Measurements from ENCODE around the gene MESP2. TPM values are rescaled to one million over a fixed set of nuclear protein-coding genes. Genes with fewer than 3 reads are reported as not detected.

Gene MESP2
- total RNA-seq, 2 experiments from 2014 or later: not detected

DNA sequence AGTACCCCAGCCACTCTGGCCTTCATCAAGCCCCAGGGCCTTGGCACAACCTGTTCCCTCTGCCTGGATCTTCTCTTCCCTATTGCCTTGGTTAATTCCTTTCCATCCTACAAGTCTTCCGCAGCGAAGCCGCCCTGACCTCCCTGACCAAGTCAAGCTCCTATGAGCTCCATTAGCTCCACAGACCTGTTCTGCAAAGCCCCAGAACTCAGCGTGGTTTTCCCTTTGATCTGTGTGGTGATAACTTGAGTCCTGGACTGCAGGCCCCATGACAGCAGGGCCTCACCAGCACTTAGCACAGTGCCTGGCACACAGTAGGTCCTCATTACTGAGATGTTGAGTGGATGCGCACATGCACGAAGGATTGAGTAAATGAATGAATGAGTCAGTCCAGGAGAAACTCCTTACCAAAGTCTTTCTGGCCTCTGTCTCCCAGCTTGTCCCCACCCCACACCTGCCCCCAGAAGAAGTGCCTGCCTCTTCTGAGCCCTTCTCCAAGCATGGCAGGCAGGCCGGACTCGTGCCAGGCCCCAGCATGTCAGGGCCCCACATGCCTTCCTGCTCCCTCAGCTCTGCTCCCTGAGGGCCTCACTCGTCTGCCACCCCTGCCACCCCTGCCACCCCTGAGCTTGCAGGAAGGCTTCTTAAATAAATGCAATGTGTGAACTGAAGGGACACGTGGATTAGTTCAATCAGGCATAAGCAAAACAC, 32.2 kb downstream of the MESP2 start:
- Histone ChIP-seq H3K4me3 (ENCODE audit: low read depth, low read length, poor library complexity, severe bottlenecking) (no peak overlapping the region), H3K4me1 (ENCODE audit: insufficient read depth, low read length, poor library complexity, severe bottlenecking) (no peaks in the 10 kb centered on the region), H2AFZ (ENCODE audit: low read length) (no peak overlapping the region), H4K20me1 (ENCODE audit: insufficient read depth, low read length) (no peaks in the 10 kb centered on the region), H3K36me3 (ENCODE audit: insufficient read depth, low read length) (no peaks in the 10 kb centered on the region), H3K9me3 (ENCODE audit: low read length) (no peaks in the 10 kb centered on the region), H3K4me2 (ENCODE audit: low read length) (no peak overlapping the region), H3K79me2 (ENCODE audit: insufficient read depth, low read depth, low read length) (no peaks in the 10 kb centered on the region), H3K9me2 (ENCODE audit: insufficient read depth, low read length) (no peaks in the 10 kb centered on the region), H3K27ac (ENCODE audit: low read depth, low read length, poor library complexity, severe bottlenecking) (no peak overlapping the region)
- TF ChIP-seq, protein P1, sequence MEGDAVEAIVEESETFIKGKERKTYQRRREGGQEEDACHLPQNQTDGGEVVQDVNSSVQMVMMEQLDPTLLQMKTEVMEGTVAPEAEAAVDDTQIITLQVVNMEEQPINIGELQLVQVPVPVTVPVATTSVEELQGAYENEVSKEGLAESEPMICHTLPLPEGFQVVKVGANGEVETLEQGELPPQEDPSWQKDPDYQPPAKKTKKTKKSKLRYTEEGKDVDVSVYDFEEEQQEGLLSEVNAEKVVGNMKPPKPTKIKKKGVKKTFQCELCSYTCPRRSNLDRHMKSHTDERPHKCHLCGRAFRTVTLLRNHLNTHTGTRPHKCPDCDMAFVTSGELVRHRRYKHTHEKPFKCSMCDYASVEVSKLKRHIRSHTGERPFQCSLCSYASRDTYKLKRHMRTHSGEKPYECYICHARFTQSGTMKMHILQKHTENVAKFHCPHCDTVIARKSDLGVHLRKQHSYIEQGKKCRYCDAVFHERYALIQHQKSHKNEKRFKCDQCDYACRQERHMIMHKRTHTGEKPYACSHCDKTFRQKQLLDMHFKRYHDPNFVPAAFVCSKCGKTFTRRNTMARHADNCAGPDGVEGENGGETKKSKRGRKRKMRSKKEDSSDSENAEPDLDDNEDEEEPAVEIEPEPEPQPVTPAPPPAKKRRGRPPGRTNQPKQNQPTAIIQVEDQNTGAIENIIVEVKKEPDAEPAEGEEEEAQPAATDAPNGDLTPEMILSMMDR (conservative IDR thresholded peaks at IDR 0.05; ENCODE audit: low read length): no peak
- TF ChIP-seq EZH2phosphoT487 (IDR thresholded peaks at IDR 0.05; ENCODE audit: borderline replicate concordance, low read depth, low read length): no peak
- ChIA-PET POLR2A (no interaction called here), CTCF (ENCODE audit: unreplicated experiment) (interaction anchor here (0.6 kb wide), 1 partner anchor 23 kb away, joined by 3 read pairs; no protein-coding TSS in a partner anchor)
- DNase-seq (ENCODE audit: low spot score): no peak
- no TSS peak for BruUV-seq (replicated peaks)
- intact Hi-C loops (cut with micrococcal nuclease; ENCODE audit: unreplicated experiment): no loop called here

DNA sequence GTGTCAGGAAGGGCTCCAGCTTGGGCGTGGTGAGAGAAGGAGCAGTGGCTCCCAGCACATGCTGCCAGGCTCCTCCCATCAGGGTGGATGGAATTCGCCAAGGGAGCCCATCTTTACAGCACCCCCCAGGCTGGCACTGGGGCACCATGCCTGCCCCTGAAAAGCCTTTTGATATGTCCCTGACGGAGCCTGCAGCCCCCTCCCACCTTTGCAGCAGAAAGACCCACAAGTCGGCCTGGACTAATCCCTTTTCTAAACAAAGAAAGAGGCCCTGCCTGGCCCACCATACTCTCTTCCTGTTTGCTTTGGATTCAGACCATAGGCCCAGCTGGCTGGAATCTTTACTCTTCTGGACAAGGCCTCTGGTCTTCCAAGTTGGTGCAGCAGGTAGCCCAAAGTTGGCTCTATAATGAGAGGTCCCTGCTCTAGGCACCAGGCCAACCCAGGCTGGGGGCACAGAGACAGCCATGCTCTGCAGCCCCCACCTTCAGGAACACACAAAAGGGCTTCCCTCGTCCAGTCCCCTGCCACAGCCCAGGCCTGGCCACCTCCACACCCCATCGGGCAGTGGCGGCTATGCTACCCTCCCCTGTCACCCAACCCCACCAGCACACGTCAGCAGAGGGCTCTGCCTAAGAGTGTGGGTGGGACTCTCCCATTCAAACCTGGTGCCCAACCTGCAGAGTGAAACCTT, 33.1 kb downstream of the MESP2 start:
- TF ChIP-seq EZH2phosphoT487 (IDR thresholded peaks at IDR 0.05; ENCODE audit: borderline replicate concordance, low read depth, low read length): no peak
- TF ChIP-seq, protein P1 (conservative IDR thresholded peaks at IDR 0.05; ENCODE audit: low read length): no peak
- no TSS peak for BruUV-seq (replicated peaks)
- H3K36me3 ChIP-seq (ENCODE audit: insufficient read depth, low read length): no peaks in the 10 kb centered on the region
- no peaks in the 10 kb centered on the region for H4K20me1 ChIP-seq (ENCODE audit: insufficient read depth, low read length)
- H3K4me3 ChIP-seq (ENCODE audit: low read depth, low read length, poor library complexity, severe bottlenecking): no peak overlapping the region
- H3K9me2 ChIP-seq (ENCODE audit: insufficient read depth, low read length): no peaks in the 10 kb centered on the region
- no peak overlapping the region for H2AFZ ChIP-seq (ENCODE audit: low read length)
- intact Hi-C loops (cut with micrococcal nuclease; ENCODE audit: unreplicated experiment): no loop called here
- ChIA-PET CTCF (ENCODE audit: unreplicated experiment) (interaction anchor here (0.6 kb wide), 1 partner anchor 24 kb away, joined by 3 read pairs; no protein-coding TSS in a partner anchor), POLR2A (no interaction called here)
- no peaks in the 10 kb centered on the region for H3K4me1 ChIP-seq (ENCODE audit: insufficient read depth, low read length, poor library complexity, severe bottlenecking)
- H3K79me2 ChIP-seq (ENCODE audit: insufficient read depth, low read depth, low read length): no peaks in the 10 kb centered on the region
- no peaks in the 10 kb centered on the region for H3K9me3 ChIP-seq (ENCODE audit: low read length)
- no peak overlapping the region for H3K4me2 ChIP-seq (ENCODE audit: low read length)
- H3K27ac ChIP-seq (ENCODE audit: low read depth, low read length, poor library complexity, severe bottlenecking): no peak overlapping the region
- DNase-seq (ENCODE audit: low spot score): no peak

DNA sequence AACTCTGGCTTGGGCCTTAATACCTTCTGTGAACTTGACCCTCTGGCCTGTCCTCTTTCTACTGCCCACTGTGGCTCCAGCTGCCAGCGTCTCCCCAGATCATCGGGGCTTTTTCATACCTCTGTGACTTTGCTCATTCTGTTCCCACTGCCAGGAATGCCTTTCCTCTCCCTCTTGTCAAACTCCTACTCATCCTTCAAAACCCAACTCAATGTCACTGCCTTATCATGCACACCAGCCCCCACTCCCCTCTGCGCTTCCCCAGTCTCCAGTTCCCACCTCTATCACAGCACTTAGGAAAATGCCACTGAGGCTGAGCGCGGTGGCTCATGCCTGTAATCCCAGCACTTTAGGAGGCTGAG, 33.6 kb downstream of the MESP2 start:
- Histone ChIP-seq H2AFZ (ENCODE audit: low read length) (no peak overlapping the region), H3K36me3 (ENCODE audit: insufficient read depth, low read length) (no peaks in the 10 kb centered on the region), H3K4me1 (ENCODE audit: insufficient read depth, low read length, poor library complexity, severe bottlenecking) (no peaks in the 10 kb centered on the region), H3K9me2 (ENCODE audit: insufficient read depth, low read length) (no peaks in the 10 kb centered on the region), H4K20me1 (ENCODE audit: insufficient read depth, low read length) (no peaks in the 10 kb centered on the region), H3K4me3 (ENCODE audit: low read depth, low read length, poor library complexity, severe bottlenecking) (no peak overlapping the region), H3K27ac (ENCODE audit: low read depth, low read length, poor library complexity, severe bottlenecking) (no peak overlapping the region), H3K4me2 (ENCODE audit: low read length) (no peak overlapping the region), H3K9me3 (ENCODE audit: low read length) (no peaks in the 10 kb centered on the region), H3K79me2 (ENCODE audit: insufficient read depth, low read depth, low read length) (no peaks in the 10 kb centered on the region)
- no peak for TF ChIP-seq EZH2phosphoT487 (IDR thresholded peaks at IDR 0.05; ENCODE audit: borderline replicate concordance, low read depth, low read length)
- TF ChIP-seq, protein P1 (conservative IDR thresholded peaks at IDR 0.05; ENCODE audit: low read length): no peak
- BruUV-seq (replicated peaks): no TSS peak
- POLR2A ChIA-PET: no interaction called here
- intact Hi-C loops (cut with micrococcal nuclease; ENCODE audit: unreplicated experiment): no loop called here
- CTCF ChIA-PET (ENCODE audit: unreplicated experiment): no interaction called here
- DNase-seq (ENCODE audit: low spot score): no peak

All from OCI-LY7 (cell line).